ENCODE measurements around the gene SCFD2. TPM values are rescaled to one million over a fixed set of nuclear protein-coding genes. Genes with fewer than 3 reads are reported as not detected.
A peak's percentile ranks its signal among the peaks of the same experiment; 100 is the strongest.

The SCFD2 gene
- polyA plus RNA-seq, 4 donors, result 12.0 to 15.5 (median 14.1) TPM

GRCh38 chr4:52870225-52870624, 495.6 kb downstream of the SCFD2 start:
- DNase-seq (ENCODE audit: low read depth in 4 of 4, low spot score in 2 of 4), result no peak

GRCh38 chr4:52869656-52870055, 496.2 kb downstream of the SCFD2 start:
- no peak for DNase-seq (ENCODE audit: low read depth in 4 of 4, low spot score in 2 of 4)

GRCh38 chr4:52869196-52869595, 496.7 kb downstream of the SCFD2 start:
- DNase-seq (ENCODE audit: low read depth in 4 of 4, low spot score in 2 of 4), result no peak

DNA sequence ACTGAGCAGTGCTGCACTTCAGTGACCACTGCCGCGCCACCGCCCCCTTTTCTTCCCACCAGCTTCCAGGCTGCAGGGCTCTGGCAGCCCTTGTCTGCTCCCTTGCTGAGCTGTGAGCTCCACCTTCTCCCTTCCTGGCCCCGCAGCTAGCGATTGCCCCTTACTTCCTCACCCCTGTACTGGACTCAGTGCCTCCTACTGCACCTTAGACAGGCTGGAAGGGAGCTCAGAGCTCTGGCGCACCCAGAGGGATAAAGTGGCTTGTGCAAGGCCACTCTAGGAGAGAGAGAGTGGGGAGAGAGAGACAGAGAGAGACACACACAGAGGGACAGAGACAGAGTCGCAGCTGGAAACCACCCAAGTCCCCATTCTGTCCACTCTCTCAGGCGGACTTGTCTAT, 497.7 kb downstream of the SCFD2 start:
- no peak for DNase-seq (ENCODE audit: low read depth in 4 of 4, low spot score in 2 of 4)

DNA sequence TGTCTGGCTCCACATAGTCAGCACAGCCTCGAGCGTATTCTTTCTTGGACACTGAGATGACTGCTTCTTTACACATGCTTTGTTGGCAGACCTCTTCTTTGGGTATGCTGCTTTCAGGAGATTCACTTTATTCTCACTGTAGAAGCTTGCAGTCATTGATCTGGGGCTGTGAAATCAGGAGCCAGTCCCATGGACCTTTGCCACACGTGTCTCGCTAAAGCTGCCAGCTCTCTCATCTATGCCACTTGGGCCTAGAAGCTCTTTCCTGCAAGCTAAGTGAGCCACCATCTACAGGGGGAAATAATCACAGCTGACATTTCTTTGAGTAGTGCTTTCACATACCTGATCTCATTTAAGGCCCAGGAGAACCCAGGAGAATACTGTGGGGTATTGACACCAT, 498.7 kb downstream of the SCFD2 start:
- no peak for DNase-seq (ENCODE audit: low read depth in 4 of 4, low spot score in 2 of 4)

DNA sequence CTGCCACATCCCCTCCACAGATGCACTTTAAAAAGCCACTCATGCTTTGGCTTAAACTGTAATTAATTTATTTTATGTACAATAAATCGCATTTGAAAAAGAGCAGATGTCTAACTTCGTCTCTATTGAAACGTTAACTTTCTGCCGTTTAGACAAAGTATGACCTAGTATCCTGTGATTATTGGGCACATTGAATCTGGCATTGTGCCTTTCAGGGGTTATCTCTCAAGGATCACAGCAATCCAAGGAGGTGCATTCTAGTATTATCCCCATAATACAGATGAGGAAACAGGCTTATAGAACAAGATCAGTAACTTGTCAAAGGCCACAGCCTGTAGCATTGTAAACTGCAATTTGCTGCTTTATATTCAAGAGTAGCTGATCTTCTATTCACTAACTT, 499.1 kb downstream of the SCFD2 start:
- DNase-seq (ENCODE audit: low read depth in 4 of 4, low spot score in 2 of 4), result no peak

DNA sequence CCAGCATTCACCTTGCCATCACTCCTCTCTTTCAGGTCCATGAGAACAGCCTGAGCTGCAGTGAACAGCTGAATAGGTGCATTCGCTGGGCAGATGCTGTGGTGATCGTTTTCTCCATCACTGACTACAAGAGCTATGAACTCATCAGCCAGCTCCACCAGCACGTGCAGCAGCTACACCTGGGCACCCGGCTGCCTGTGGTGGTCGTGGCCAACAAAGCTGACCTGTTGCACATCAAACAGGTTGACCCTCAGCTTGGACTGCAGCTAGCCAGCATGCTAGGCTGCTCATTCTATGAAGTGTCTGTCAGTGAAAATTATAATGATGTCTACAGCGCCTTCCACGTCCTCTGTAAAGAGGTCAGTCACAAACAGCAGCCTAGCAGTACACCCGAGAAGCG, 500.6 kb downstream of the SCFD2 start:
- no peak for DNase-seq (ENCODE audit: low read depth in 4 of 4, low spot score in 2 of 4)

GRCh38 chr4:52864793-52865192, 501.1 kb downstream of the SCFD2 start:
- DNase-seq (ENCODE audit: low read depth in 4 of 4, low spot score in 2 of 4), result no peak

DNA sequence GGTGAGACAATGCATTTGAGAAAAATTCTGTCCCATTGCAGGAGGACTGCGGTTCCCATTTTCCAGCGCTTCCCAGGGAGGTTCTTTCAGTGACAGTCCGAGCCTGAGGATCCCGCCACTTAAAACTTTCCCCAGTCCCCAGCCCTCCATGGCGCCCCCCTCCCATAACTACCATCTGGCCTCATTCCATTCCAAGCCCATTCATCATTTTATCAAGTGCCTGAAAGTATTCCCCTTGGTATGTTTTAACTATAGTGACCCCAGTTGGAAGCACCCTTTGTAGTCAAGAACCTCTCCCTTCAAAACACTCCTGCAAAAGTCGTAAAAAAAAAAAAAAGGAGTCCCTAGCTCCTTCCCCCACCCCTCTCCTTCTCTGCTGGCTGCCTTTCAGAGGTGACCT, 502.5 kb downstream of the SCFD2 start:
- DNase-seq (ENCODE audit: low read depth in 4 of 4, low spot score in 2 of 4), result no peak

GRCh38 chr4:52862639-52863161, 503.2 kb downstream of the SCFD2 start:
- DNase-seq (ENCODE audit: low read depth in 4 of 4, low spot score in 2 of 4), result no peak

GRCh38 chr4:52861879-52862616, 503.8 kb downstream of the SCFD2 start, which contains the start of gene RASL11B:
Gene RASL11B, plus strand, starts transcription at chr4:52862317. Its CDS starts 191 bp downstream, at chr4:52862508.
- DNase-seq (ENCODE audit: low read depth in 4 of 4, low spot score in 2 of 4), result peak in 3 of 4 donors; percentile 72 to 77 (median 76)

DNA sequence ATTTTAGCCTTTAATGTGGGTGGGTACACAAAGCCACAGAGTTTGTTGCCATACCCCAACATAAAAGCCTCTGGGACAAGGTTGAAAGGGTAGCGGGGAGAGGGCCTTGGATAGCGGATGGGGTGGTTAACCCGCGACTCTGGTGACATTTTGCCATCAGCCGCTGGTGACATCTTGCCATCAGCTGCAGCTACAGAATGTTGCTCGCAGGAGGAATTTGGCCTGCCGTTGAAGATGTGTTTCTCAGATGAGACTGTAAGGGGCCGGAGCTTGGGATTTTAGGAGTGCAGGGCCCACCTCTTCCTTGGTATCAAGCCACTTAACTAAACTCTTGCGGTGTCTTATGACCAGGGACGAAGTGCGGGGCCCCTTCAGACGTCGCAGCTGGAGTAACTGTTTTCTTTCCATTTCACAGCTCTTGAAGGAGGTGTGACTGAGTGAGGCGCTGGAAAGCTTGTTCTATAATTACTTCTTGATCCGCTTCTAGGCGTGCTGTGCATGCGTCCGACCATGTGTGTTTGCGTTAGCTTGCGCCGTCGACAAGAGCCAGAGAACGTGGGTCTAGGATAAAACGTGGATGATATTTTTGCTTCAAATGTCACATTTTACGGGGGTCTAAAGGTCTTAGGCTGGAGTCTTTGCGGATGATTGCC, 504.6 kb downstream of the SCFD2 start:
- DNase-seq (ENCODE audit: low read depth in 4 of 4, low spot score in 2 of 4), result no peak

- no peak for DNase-seq (ENCODE audit: low read depth in 4 of 4, low spot score in 2 of 4)
Measured at GRCh38 chr4:52860361-52860760, 505.5 kb downstream of the SCFD2 start.

DNA sequence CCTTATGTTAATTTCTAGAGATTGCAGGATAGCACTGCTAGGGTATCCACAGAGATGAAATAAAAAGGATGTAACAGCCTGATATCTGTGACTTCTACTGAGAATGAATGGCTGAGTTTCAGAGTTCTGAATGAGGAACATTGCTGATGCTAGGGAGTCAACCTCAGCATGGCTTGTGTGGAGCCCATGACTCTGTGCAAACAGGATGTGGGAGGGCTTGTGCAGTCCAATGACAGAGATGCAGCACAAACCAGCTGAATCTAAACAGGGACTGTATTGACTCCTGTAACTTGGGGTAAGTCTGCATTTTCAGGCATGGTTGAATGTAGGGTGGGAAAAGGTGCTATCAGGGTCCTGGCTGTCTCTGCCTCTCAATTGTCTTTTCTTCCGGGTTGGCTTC, 509.1 kb downstream of the SCFD2 start:
- DNase-seq (ENCODE audit: low read depth in 4 of 4, low spot score in 2 of 4), result no peak

DNA sequence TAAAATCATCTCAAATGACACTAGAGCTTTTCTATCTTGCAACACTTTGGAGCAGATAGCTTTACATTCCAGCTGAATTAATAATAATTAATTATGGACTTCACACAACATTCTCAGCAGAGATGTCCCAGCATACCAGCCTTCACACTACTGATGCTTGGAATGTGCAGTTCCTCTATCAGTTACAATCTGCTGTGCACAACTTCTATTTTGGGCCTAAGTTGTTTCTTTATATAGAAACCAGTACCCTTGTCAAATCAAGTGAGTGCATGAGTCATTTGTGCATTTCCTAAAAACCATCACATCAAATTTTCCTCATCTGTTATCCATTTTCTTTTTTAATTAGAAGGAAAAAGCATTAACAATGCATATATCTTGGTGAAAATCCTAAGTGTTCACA, 512.5 kb downstream of the SCFD2 start:
- DNase-seq (ENCODE audit: low read depth in 4 of 4, low spot score in 2 of 4), result no peak

GRCh38 chr4:52852711-52853110, 513.1 kb downstream of the SCFD2 start:
- DNase-seq (ENCODE audit: low read depth in 4 of 4, low spot score in 2 of 4), result no peak

DNA sequence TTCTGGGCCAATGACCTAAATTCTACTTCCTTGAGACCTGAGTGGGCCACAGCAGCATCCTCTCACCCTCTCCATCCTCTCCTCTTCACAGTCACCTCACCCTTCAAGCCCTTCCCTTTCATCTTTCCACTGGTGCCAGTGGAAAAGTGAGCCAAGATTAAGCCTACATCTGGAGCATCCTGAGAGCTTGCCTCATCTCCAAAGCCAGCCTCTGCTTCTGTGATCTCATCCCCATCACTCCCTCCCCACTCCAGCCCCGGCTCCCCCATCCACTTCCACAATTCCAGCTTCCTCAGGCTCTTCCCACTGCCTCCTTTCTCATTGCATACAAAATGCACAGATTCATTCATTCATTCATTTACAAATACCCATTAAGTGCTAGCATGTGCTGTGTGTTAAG, 513.8 kb downstream of the SCFD2 start:
- DNase-seq (ENCODE audit: low read depth in 4 of 4, low spot score in 2 of 4), result no peak

GRCh38 chr4:52850406-52851124, 515.3 kb downstream of the SCFD2 start:
- DNase-seq (ENCODE audit: low read depth in 4 of 4, low spot score in 2 of 4), result no peak

DNA sequence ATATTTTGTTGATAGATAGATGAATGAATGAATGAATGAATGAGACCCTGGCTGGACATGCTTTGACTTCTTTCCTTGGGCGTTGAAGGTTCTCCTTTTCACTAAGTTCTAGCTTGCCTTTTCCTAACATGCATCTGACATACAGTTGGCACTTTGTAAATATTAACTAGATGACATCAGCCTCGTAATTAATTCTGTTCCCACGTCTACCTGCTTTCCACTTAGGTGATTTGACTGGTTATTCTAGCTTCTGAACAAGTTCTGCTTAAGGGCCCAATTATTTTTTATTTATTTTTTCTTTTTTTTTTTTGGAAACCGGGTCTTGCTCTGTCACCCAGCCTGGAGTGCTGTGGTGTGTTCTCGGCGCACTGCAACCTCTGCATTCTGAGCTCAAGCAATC, 517.6 kb downstream of the SCFD2 start:
- DNase-seq (ENCODE audit: low read depth in 4 of 4, low spot score in 2 of 4), result no peak

GRCh38 chr4:52846502-52846901, 519.4 kb downstream of the SCFD2 start:
- no peak for DNase-seq (ENCODE audit: low read depth in 4 of 4, low spot score in 2 of 4)

DNA sequence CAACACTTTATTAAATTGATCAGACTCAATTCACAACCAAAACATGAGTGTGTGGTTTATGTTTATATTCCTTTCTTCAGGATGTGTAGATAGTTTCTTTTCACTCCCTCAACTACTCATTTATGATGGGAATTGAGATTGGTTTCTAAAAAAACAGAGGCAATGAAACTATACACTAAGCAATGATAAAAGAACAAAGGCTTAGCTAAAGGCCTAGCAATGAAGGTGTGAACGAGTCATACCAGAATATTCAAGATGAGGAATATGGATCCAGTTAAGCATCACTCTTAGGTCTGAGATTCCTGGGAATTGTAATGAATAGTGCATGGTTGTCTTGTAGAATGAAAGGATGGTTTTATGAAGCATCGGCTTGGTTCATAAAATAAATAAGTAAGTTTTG, 521.3 kb downstream of the SCFD2 start:
- no peak for DNase-seq (ENCODE audit: low read depth in 4 of 4, low spot score in 2 of 4)

Data from left renal cortex interstitium (tissue), 4 donors.